GM13977 (cell line): ENCODE data around the gene ZFAND6.

Experiments used
- DNase-seq: peaks from one replicate; pipeline ENCODE4 v3.0.0; 2012; ENCODE audit warnings: low spot score
- CTCF ChIP-seq: IDR thresholded peaks from 2 replicates; pipeline ENCODE4 v1.5.1; 2012; ENCODE audit warnings: mild to moderate bottlenecking, control low read depth; ENCODE audit not compliant: insufficient read depth; ENCODE audit errors: extremely low read depth, missing control alignments
- in situ Hi-C: fragments of 300-500 bp; cut with MboI; formaldehyde crosslinking; loops from one replicate; pipeline ENCODE4 v1.12.0; 2022; ENCODE audit warnings: low sequenced_read_pairs, low pct_unique_long_range_greater_than_20kb, mixed read lengths, inconsistent platforms; ENCODE audit not compliant: unreplicated experiment

ZFAND6 gene

GRCh38 chr15:80176443-80176842 is 117.0 kb downstream of the ZFAND6 start:
- TF ChIP-seq CTCF: no peak
- DNase-seq: no peak
- in situ Hi-C loops: no loop called here

- in situ Hi-C loops: no loop called here
- no peak for DNase-seq
- no peak for TF ChIP-seq CTCF
Measured at GRCh38 chr15:80177156-80177555, 117.7 kb downstream of the ZFAND6 start.

GRCh38 chr15:80179025-80179759 is 119.7 kb downstream of the ZFAND6 start:
- in situ Hi-C loops: no loop called here
- no peak for TF ChIP-seq CTCF
- DNase-seq: no peak

GRCh38 chr15:80179935-80180334 is 120.5 kb downstream of the ZFAND6 start:
- no peak for TF ChIP-seq CTCF
- DNase-seq: no peak
- in situ Hi-C loops: no loop called here

- in situ Hi-C loops: no loop called here
- no peak for TF ChIP-seq CTCF
- DNase-seq: no peak
Measured at GRCh38 chr15:80180468-80180867, 121.0 kb downstream of the ZFAND6 start.

- DNase-seq: no peak
- TF ChIP-seq CTCF: no peak
- in situ Hi-C loops: no loop called here
Measured at GRCh38 chr15:80180986-80181385, 121.5 kb downstream of the ZFAND6 start.

- TF ChIP-seq CTCF: no peak
- in situ Hi-C loops: no loop called here
- no peak for DNase-seq
Measured at GRCh38 chr15:80182611-80183261, 123.3 kb downstream of the ZFAND6 start.
